GM23338 (cell line): ENCODE results near the gene SPX. TPM values are rescaled to one million over a fixed set of nuclear protein-coding genes. Genes with fewer than 3 reads are reported as not detected.

ENCODE experiments used
- ATAC-seq: fragments of 200-7000 bp; cut with Tn5 transposase; 3 replicates; pipeline ENCODE4 v1.9.1; 2020
- DNase-seq: peaks from one replicate; pipeline ENCODE4 v3.0.0-alpha.2; 2015; ENCODE audit warnings: low spot score
- H2AFZ ChIP-seq: fragments of 200-600 bp; sonication (generic); 2 replicates; pipeline ENCODE4 v1.8.0; 2016; ENCODE audit warnings: antibody characterized with exemption, mild to moderate bottlenecking, moderate library complexity
- H3F3A ChIP-seq: fragments of 200-600 bp; sonication (generic); replicated peaks from 2 replicates; pipeline ENCODE4 v1.8.0; 2017; ENCODE audit warnings: antibody characterized with exemption, mixed run types, low read depth
- H3K27ac ChIP-seq: fragments of 200-600 bp; sonication (generic); 2 replicates; pipeline ENCODE4 v1.6.1; 2016; ENCODE audit warnings: low read depth
- H3K27me3 ChIP-seq: fragments of 200-600 bp; sonication (generic); 2 replicates; pipeline ENCODE4 v1.8.0; 2016; ENCODE audit warnings: mild to moderate bottlenecking, mixed run types, moderate library complexity; ENCODE audit not compliant: insufficient read depth
- H3K36me3 ChIP-seq: fragments of 200-600 bp; sonication (generic); 2 replicates; pipeline ENCODE4 v1.8.0; 2016; ENCODE audit warnings: mild to moderate bottlenecking; ENCODE audit not compliant: insufficient read depth
- H3K4me1 ChIP-seq: fragments of 200-600 bp; sonication (generic); 2 replicates; pipeline ENCODE4 v1.8.0; 2016; ENCODE audit warnings: mild to moderate bottlenecking, moderate library complexity; ENCODE audit not compliant: insufficient read depth
- H3K4me2 ChIP-seq: fragments of 200-600 bp; sonication (generic); 2 replicates; pipeline ENCODE4 v1.7.1; 2017; ENCODE audit warnings: mixed run types
- H3K4me3 ChIP-seq: fragments of 200-600 bp; sonication (generic); 2 replicates; pipeline ENCODE4 v1.6.1; 2016; ENCODE audit warnings: mixed run types
- H3K79me2 ChIP-seq: fragments of 200-600 bp; sonication (generic); replicated peaks from 2 replicates; pipeline ENCODE4 v1.8.0; 2017; ENCODE audit warnings: mild to moderate bottlenecking; ENCODE audit not compliant: insufficient read depth
- H3K9me2 ChIP-seq: fragments of 200-600 bp; sonication (generic); 2 replicates; pipeline ENCODE4 v1.8.0; 2017; ENCODE audit not compliant: insufficient read depth
- H4K20me1 ChIP-seq: fragments of 200-600 bp; sonication (generic); replicated peaks from 2 replicates; pipeline ENCODE4 v1.8.0; 2017; ENCODE audit warnings: mild to moderate bottlenecking; ENCODE audit not compliant: insufficient read depth
- H3K27ac Mint-ChIP-seq: 2 replicates; pipeline ENCODE4 v1.8.0; 2020; ENCODE audit warnings: inconsistent platforms, mild to moderate bottlenecking, moderate library complexity, mixed read lengths
- H3K27me3 Mint-ChIP-seq: 3 replicates; pipeline ENCODE4 v1.8.0; 2022; ENCODE audit warnings: low read depth, mild to moderate bottlenecking, moderate library complexity, mixed read lengths, inconsistent platforms; ENCODE audit not compliant: insufficient read depth, poor library complexity
- H3K36me3 Mint-ChIP-seq: 3 replicates; pipeline ENCODE4 v1.8.0; 2021; ENCODE audit warnings: low read depth, mild to moderate bottlenecking, inconsistent platforms, moderate library complexity, mixed read lengths
- H3K4me1 Mint-ChIP-seq: 3 replicates; pipeline ENCODE4 v1.8.0; 2020; ENCODE audit warnings: mild to moderate bottlenecking, inconsistent platforms, mixed read lengths
- H3K4me3 Mint-ChIP-seq: 3 replicates; pipeline ENCODE4 v1.8.0; 2021; ENCODE audit warnings: moderate library complexity, mild to moderate bottlenecking, inconsistent platforms, mixed read lengths
- H3K9me3 Mint-ChIP-seq: 3 replicates; pipeline ENCODE4 v1.8.0; 2020; ENCODE audit warnings: moderate library complexity, mild to moderate bottlenecking, inconsistent platforms, mixed read lengths
- CREB1 ChIP-seq: fragments of 250-450 bp; sonication (Bioruptor Pico); IDR thresholded peaks from 2 replicates; pipeline ENCODE4 v1.5.0; 2020; ENCODE audit warnings: low read depth, mild to moderate bottlenecking, moderate library complexity
- CTCF ChIP-seq, 2 experiments: fragments of 200-600 bp in 1 of 2; sonication (generic) in 1 of 2; conservative IDR thresholded peaks; 2 replicates each; pipeline versions ENCODE4 v1.5.1 to v1.6.1; 2016 to 2017; ENCODE audit warnings: antibody characterized with exemption in 2 of 2, low read depth in 2 of 2, mild to moderate bottlenecking in 2 of 2, moderate library complexity in 1 of 2
- ETS1 ChIP-seq: IDR thresholded peaks from 2 replicates; pipeline ENCODE4 v1.6.1; 2016; ENCODE audit warnings: antibody characterized with exemption
- EZH2 ChIP-seq: fragments of 200-600 bp; sonication (generic); IDR thresholded peaks from one replicate; pipeline ENCODE4 v1.8.0; 2017; ENCODE audit warnings: antibody characterized with exemption, mild to moderate bottlenecking, low read depth; ENCODE audit not compliant: unreplicated experiment
- EZH2phosphoT487 ChIP-seq: fragments of 200-600 bp; sonication (generic); IDR thresholded peaks from one replicate; pipeline ENCODE4 v1.8.1; 2018; ENCODE audit warnings: antibody characterized with exemption; ENCODE audit not compliant: unreplicated experiment
- JUNB ChIP-seq: IDR thresholded peaks from one replicate; pipeline ENCODE4 v1.6.1; 2016; ENCODE audit warnings: antibody characterized with exemption; ENCODE audit not compliant: unreplicated experiment
- NANOG ChIP-seq: IDR thresholded peaks from 2 replicates; pipeline ENCODE4 v1.6.1; 2016; ENCODE audit warnings: antibody characterized with exemption, borderline replicate concordance
- POLR2AphosphoS5 ChIP-seq: IDR thresholded peaks from 2 replicates; pipeline ENCODE4 v1.6.1; 2016; ENCODE audit warnings: antibody characterized with exemption, low read depth
- REST ChIP-seq: IDR thresholded peaks from one replicate; pipeline ENCODE4 v1.6.1; 2018; ENCODE audit warnings: antibody characterized with exemption; ENCODE audit not compliant: unreplicated experiment
- STAT1 ChIP-seq: IDR thresholded peaks from one replicate; pipeline ENCODE4 v1.6.1; 2016; ENCODE audit warnings: antibody characterized with exemption; ENCODE audit not compliant: unreplicated experiment
- ZNF114 ChIP-seq: fragments of 250-450 bp; sonication (Bioruptor Pico); IDR thresholded peaks from 2 replicates; pipeline ENCODE4 v1.5.0; 2020; ENCODE audit warnings: mild to moderate bottlenecking, moderate library complexity
- ZNF331 ChIP-seq: fragments of 250-450 bp; sonication (Bioruptor Pico); IDR thresholded peaks from 2 replicates; pipeline ENCODE4 v1.5.0; 2020; ENCODE audit warnings: low read depth, mild to moderate bottlenecking, moderate library complexity
- ZNF462 ChIP-seq: fragments of 250-450 bp; sonication (Bioruptor Pico); IDR thresholded peaks from 2 replicates; pipeline ENCODE4 v1.5.0; 2020; ENCODE audit warnings: mild to moderate bottlenecking, moderate library complexity
- polyA plus RNA-seq: library from polyadenylated mRNA; unstranded; fragments of >200 nt; fragmentation: Nextera tagmentation; extraction: Ambion mirVana; gene quantifications from 2 replicates; pipeline ENCODE4 v1.2.1, GENCODE V29; 2016
- total RNA-seq: library from RNA; depleted of rRNA; stranded (reverse); fragments of >200 nt; shearing (Covaris generic); gene quantifications from 2 replicates; pipeline ENCODE4 v1.2.3, GENCODE V29; 2014

SPX gene
- total and polyA plus RNA-seq, 2 experiments from 2014 or later = 1.3 TPM

- Histone ChIP-seq H3K27ac (no peak overlapping the region), H3K4me3 (no peak overlapping the region), H3K27me3 (peaks cover 62% of the 10 kb centered on the region), H3K79me2 (no peaks in the 10 kb centered on the region), H2AFZ (no peak overlapping the region), H3F3A (no peaks in the 10 kb centered on the region), H3K4me2 (no peak overlapping the region), H3K36me3 (no peaks in the 10 kb centered on the region), H3K4me1 (peaks cover 5% of the 10 kb centered on the region), H3K9me2 (no peaks in the 10 kb centered on the region), H4K20me1 (no peaks in the 10 kb centered on the region)
- peaks cover 15% of the 10 kb centered on the region for H3K27me3 Mint-ChIP-seq
- no peaks in the 10 kb centered on the region for H3K36me3 Mint-ChIP-seq
- TF ChIP-seq POLR2AphosphoS5 (no peak), CTCF (conservative IDR thresholded peaks at IDR 0.05; ENCODE audit: low read depth in 2 of 2) (no peak), EZH2phosphoT487 (no peak), REST (no peak), ZNF462 (CRISPR knock-in tag) (no peak), ZNF114 (no peak), ZNF331 (CRISPR knock-in tag) (no peak), STAT1 (no peak), JUNB (no peak), EZH2 (no peak), CREB1 (CRISPR knock-in tag) (no peak), NANOG (no peak), ETS1 (no peak)
- H3K27ac Mint-ChIP-seq = no peak overlapping the region
- peaks cover 12% of the 10 kb centered on the region; the same call in 2 of the 3 replicates for H3K4me1 Mint-ChIP-seq
- no peak overlapping the region for H3K4me3 Mint-ChIP-seq
- DNase-seq (no peak), ATAC-seq (no peak)
- H3K9me3 Mint-ChIP-seq = 0 out of 3 replicates have a peak, but pooled peaks cover under 1% of the 10 kb centered on the region
These were observed 3.4 kb downstream of the SPX start for GRCh38 chr12:21529456-21529855.
